Nephron progenitor cell (in vitro differentiated cells): Measurements from ENCODE around the gene HAO1.

Source experiments
- DNase-seq: peaks from one replicate; pipeline ENCODE4 v3.0.0; 2021
- H3K27ac Mint-ChIP-seq: 2 replicates; pipeline ENCODE4 v1.8.0; 2021; ENCODE audit warnings: mild to moderate bottlenecking, moderate library complexity, mixed read lengths
- H3K27me3 Mint-ChIP-seq: 2 replicates; pipeline ENCODE4 v1.8.0; 2021; ENCODE audit warnings: mild to moderate bottlenecking, low read depth, mixed read lengths; ENCODE audit not compliant: poor library complexity
- H3K36me3 Mint-ChIP-seq: 2 replicates; pipeline ENCODE4 v1.8.0; 2021; ENCODE audit warnings: low read depth, mixed read lengths
- H3K4me1 Mint-ChIP-seq: 2 replicates; pipeline ENCODE4 v1.8.0; 2021; ENCODE audit warnings: mixed read lengths
- H3K4me3 Mint-ChIP-seq: 2 replicates; pipeline ENCODE4 v1.8.0; 2021; ENCODE audit warnings: mild to moderate bottlenecking, moderate library complexity, mixed read lengths
- H3K9me3 Mint-ChIP-seq: 2 replicates; pipeline ENCODE4 v1.8.0; 2021; ENCODE audit warnings: mild to moderate bottlenecking, moderate library complexity, mixed read lengths
- CTCF ChIP-seq: fragments of 200-600 bp; sonication (generic); IDR thresholded peaks from 2 replicates; pipeline ENCODE4 v1.5.0; 2021; ENCODE audit warnings: antibody characterized with exemption

Gene HAO1

GRCh38 chr20:7926323-7926722 is 13.9 kb downstream of the HAO1 start:
- H3K4me1 Mint-ChIP-seq = no peaks in the 10 kb centered on the region
- H3K27ac Mint-ChIP-seq = no peak overlapping the region
- no peak for TF ChIP-seq CTCF
- H3K27me3 Mint-ChIP-seq = no peaks in the 10 kb centered on the region
- H3K9me3 Mint-ChIP-seq = no peaks in the 10 kb centered on the region
- H3K4me3 Mint-ChIP-seq = no peak overlapping the region
- DNase-seq = no peak
- H3K36me3 Mint-ChIP-seq = no peaks in the 10 kb centered on the region

- H3K9me3 Mint-ChIP-seq = peaks cover 4% of the 10 kb centered on the region
Observed at GRCh38 chr20:7924692-7925091, 15.6 kb downstream of the HAO1 start.

DNA sequence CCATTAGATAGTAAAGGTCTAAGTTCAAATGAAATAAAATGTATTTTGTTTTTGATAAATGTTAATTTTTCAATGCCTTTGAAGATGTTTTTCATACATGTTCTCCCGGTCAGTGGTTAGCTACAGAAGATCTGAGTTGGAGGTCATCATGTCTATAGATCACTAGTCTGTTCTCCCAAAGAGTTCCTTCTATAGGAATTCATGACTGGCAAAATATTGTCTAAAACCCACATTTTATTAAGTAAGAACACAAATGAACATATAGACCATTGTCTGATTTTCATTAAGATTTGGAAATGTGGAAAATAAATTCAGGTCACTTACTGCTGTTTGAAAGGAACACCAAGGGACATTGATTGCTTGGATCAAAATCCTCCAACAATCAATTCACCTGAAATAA is 23.6 kb downstream of the HAO1 start:
- H3K9me3 Mint-ChIP-seq = peaks cover 4% of the 10 kb centered on the region

More at GRCh38 chr20:7924692-7925091, 15.6 kb downstream of the HAO1 start:
- Mint-ChIP-seq H3K27ac (no peak overlapping the region), H3K27me3 (no peaks in the 10 kb centered on the region), H3K36me3 (no peaks in the 10 kb centered on the region), H3K4me3 (no peak overlapping the region), H3K4me1 (no peaks in the 10 kb centered on the region)
- TF ChIP-seq CTCF = no peak
- no peak for DNase-seq

GRCh38 chr20:7912551-7912950 is 27.7 kb downstream of the HAO1 start:
- Mint-ChIP-seq H3K4me1 (no peaks in the 10 kb centered on the region), H3K9me3 (no peaks in the 10 kb centered on the region), H3K4me3 (no peak overlapping the region), H3K36me3 (no peaks in the 10 kb centered on the region), H3K27ac (no peak overlapping the region), H3K27me3 (peaks cover 5% of the 10 kb centered on the region)
- TF ChIP-seq CTCF = no peak
- DNase-seq = no peak

More for the DNA sequence above, 23.6 kb downstream of the HAO1 start:
- DNase-seq = no peak
- no peak overlapping the region for H3K4me3 Mint-ChIP-seq
- no peak overlapping the region for H3K27ac Mint-ChIP-seq
- no peak for TF ChIP-seq CTCF
- no peaks in the 10 kb centered on the region for H3K36me3 Mint-ChIP-seq
- peaks cover 4% of the 10 kb centered on the region for H3K27me3 Mint-ChIP-seq
- H3K4me1 Mint-ChIP-seq = no peaks in the 10 kb centered on the region

- Mint-ChIP-seq H3K4me1 (no peaks in the 10 kb centered on the region), H3K27ac (no peak overlapping the region), H3K27me3 (peaks cover 5% of the 10 kb centered on the region), H3K4me3 (no peak overlapping the region), H3K9me3 (no peaks in the 10 kb centered on the region), H3K36me3 (no peaks in the 10 kb centered on the region)
- no peak for TF ChIP-seq CTCF
- DNase-seq = no peak
Observed at GRCh38 chr20:7911586-7912330, 28.5 kb downstream of the HAO1 start.

DNA sequence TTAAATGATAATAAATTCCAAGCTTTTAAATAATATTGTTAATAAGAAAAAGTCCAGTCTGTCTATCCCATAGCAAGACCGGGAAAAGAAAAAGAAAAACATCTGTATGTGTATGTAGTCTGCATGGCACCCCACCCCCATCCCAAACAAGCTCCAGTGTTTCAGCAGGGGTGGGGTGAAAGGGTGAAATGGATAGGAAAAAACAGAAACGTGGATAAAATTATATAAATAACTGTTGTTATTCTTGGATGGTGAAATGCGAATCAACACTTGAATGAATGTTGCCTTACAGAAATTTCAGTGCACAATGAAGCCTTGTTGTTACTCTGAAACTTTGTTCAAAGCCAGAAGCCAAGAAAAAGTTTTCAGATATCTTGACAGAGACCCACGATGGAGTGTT is 31.4 kb downstream of the HAO1 start:
- TF ChIP-seq CTCF = no peak
- no peaks in the 10 kb centered on the region for H3K9me3 Mint-ChIP-seq
- DNase-seq = no peak
- peaks cover 5% of the 10 kb centered on the region for H3K27me3 Mint-ChIP-seq
- no peaks in the 10 kb centered on the region for H3K36me3 Mint-ChIP-seq
- no peak overlapping the region for H3K4me3 Mint-ChIP-seq
- H3K27ac Mint-ChIP-seq = no peak overlapping the region
- no peaks in the 10 kb centered on the region for H3K4me1 Mint-ChIP-seq
